HL-60/S4 treated with phorbol 12-myristate 13-acetate at 8.2 ng/mL for 4 days and 3 days (cell line): ENCODE measurements around the gene GLUD1.

ENCODE experiments used
- in situ Hi-C: fragments of 300-500 bp; cut with MboI; formaldehyde crosslinking; loops from 2 replicates; pipeline ENCODE4 v1.15.0; 2022; ENCODE audit warnings: low sequenced_read_pairs

GLUD1 gene

DNA sequence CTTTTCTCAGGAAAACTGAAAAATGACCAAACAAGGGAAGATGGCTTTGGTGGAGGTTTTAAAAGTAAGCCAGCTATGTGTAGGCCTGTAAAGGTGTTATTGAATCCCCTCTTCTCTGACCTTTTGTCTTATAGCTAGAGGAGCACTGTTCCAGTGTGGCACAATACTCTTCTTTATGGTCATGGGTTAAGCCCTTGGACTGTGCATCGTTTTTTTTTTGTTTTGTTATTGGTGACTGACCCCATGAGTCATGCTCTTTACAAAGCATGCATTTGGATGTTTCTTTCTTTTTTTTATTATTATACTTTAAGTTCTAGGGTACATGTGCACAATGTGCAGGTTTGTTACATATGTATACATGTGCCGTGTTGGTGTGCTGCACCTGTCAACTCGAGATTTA, 94.2 kb downstream of the GLUD1 start:
- in situ Hi-C loops, result no loop called here
